Inflammatory macrophage (primary cell): ENCODE results near the gene TTLL8.

Experiments
- DNase-seq, 2 donors: peaks; one replicate each; pipeline ENCODE4 v3.0.0-alpha.2; 2020 to 2022

The TTLL8 gene

GRCh38 chr22:50040717-50041116 lies 17.4 kb downstream of the TTLL8 start:
- DNase-seq, result no peak

- no peak for DNase-seq
These were observed 18.2 kb downstream of the TTLL8 start for GRCh38 chr22:50039669-50040443.

GRCh38 chr22:50035976-50036724 lies 21.9 kb downstream of the TTLL8 start:
- no peak for DNase-seq

GRCh38 chr22:50035131-50035881 lies 22.8 kb downstream of the TTLL8 start:
- no peak for DNase-seq

- DNase-seq, result peak in 1 of 2 donors; percentile 34
These were observed 23.7 kb downstream of the TTLL8 start for GRCh38 chr22:50034126-50035081.

- DNase-seq, result no peak
These were observed 25.0 kb downstream of the TTLL8 start for GRCh38 chr22:50032941-50033601.

GRCh38 chr22:50032109-50032871 lies 25.8 kb downstream of the TTLL8 start:
- no peak for DNase-seq

GRCh38 chr22:50031189-50032091 lies 26.7 kb downstream of the TTLL8 start:
- no peak for DNase-seq

GRCh38 chr22:50030297-50031188 lies 27.6 kb downstream of the TTLL8 start:
- peak; percentile 66 to 72 for DNase-seq

GRCh38 chr22:50027639-50028537 lies 30.2 kb downstream of the TTLL8 start:
- DNase-seq, result peak; percentile 22 to 61

GRCh38 chr22:50025993-50026392 lies 32.1 kb downstream of the TTLL8 start:
- DNase-seq, result no peak

GRCh38 chr22:50022171-50022819 lies 35.8 kb downstream of the TTLL8 start:
- no peak for DNase-seq

- DNase-seq, result no peak
These were observed 37.5 kb downstream of the TTLL8 start for GRCh38 chr22:50020606-50021005.

GRCh38 chr22:50019316-50019715 lies 38.8 kb downstream of the TTLL8 start:
- no peak for DNase-seq

GRCh38 chr22:50018608-50019285 lies 39.4 kb downstream of the TTLL8 start:
- no peak for DNase-seq

GRCh38 chr22:50017701-50018224 lies 40.3 kb downstream of the TTLL8 start:
- DNase-seq, result no peak
